HG03378 (cell line): ENCODE data around the gene UVSSA.

Experiments
- ATAC-seq: cut with Tn5 transposase; IDR thresholded peaks from one replicate; pipeline ENCODE4 v1.9.1; 2021; ENCODE audit warnings: mild to moderate bottlenecking, moderate library complexity; ENCODE audit not compliant: unreplicated experiment

The UVSSA gene

GRCh38 chr4:1404573-1405253, 57.7 kb downstream of the UVSSA start:
- no peak for ATAC-seq

GRCh38 chr4:1405254-1405635, 58.2 kb downstream of the UVSSA start:
- no peak for ATAC-seq

GRCh38 chr4:1405636-1406393, 58.8 kb downstream of the UVSSA start:
- ATAC-seq = no peak

DNA sequence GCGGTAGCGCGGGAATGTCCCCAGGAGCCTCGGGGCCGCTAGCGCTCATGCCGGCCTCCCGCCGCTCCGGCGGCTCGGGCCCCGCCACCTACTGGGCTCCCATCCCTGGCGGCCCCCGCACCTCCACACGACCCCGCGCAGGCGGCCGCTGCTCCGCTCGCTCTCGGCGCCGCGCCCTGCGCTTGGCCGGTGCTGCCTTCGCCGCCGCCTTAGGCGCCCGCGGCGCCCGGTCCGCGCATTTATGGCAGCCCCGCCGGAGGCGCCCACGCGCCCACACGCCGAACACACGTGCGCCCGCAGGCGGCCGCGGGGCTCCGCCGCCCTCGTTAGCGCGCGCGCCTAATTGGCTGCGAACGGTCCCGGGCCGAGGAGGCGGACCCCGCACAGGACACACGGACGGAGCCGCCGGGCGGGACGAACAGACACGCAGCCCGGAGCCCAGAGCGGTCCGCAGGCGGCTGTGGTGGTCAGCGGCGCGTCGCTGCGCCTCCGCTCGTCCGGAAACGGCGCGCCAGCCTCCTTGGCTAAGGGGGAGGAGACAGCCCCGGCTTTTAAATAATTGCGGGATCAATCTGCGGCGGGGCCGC, 59.5 kb downstream of the UVSSA start, which contains the start of gene NKX1-1:
TSS of gene NKX1-1 (minus strand) at position 49 of the 587 bp plus-strand sequence. CDS start at position 49, 0 bp downstream.
- ATAC-seq = no peak

DNA sequence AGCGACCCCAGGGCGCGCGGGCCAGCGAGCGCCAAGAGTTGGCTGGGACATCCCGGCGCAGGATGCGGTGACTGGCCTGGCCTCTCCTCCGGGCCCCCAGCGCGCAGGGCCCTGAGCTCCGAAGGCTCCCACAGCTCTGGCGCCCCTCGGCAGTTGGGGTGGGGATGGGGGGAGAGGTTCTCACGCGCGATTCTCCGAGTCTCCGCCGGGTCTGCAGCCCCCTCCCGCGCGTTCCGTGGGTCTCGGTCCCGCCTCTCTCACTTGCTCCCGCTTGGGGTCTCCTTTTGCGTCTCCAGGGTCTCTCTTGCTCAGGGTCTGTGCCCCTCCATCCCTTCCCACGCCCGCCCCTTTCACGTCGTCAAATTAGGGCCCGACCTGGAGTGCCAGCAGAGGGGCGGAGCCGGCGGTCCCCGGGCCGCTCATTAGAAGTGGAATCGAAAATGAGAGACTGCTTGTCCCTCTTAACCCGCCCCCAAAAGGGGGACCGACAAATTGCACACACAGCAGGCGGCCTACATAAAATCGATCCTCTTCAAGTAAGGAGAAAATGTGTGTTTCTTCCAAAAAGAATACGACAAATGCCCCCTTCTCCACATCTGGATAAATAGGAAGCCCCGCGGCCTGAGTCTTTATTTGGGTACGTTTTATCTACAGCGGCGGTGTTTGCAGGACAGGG, 60.1 kb downstream of the UVSSA start:
- no peak for ATAC-seq

DNA sequence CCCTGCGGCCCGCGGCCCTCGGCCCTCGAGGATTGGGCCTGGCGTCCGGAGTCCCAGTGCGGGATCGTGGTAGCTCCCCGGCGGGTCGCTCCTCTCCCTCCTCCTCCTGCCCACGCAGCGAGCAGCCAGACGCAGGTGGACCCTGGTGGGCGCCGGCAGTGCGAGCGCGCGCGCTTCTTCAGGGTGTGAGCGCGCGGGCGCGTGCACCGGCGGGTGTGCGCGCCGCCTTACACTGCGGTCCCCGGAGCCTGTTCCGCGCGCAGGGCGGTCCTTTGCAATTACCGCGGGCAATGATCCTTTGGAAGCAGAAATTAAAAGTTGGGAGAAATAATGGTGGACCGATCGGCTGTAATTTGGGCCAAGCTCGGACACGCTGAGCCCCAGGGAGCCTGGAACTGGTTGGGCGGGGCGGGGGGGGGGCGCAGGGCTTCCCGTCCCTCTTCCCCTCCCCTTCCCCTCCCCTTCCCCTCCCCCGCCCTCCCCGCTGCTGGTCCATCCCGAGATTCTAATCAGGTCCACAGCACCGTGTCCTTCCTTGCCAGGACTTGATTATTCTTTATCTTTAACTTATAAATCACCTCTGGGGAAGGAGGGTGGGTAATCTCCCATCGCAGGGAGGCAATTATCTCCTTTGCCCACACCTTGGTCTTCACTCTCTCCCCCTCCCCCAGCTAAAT, 60.8 kb downstream of the UVSSA start:
- no peak for ATAC-seq

- no peak for ATAC-seq
These were observed 61.4 kb downstream of the UVSSA start for GRCh38 chr4:1408418-1408817.

DNA sequence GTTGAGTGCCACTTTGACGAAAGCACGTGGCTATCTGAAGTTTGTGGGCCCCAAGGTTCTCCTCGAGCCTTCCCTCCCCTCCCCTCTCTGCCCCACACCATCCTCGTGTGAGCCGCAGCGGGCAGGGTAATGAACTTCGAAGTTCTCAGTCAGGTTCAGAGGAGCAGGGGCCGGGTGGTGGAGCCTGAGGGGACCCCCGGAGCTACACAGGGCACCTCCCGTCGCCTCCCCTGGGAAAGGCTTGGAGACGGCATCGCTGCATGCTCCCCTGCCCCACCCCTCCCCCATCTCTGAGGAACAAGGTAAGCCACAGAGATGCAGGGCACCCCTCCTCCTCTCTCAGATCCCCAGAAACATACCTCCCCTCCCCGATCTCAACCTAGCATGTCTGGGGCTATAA, 62.1 kb downstream of the UVSSA start:
- no peak for ATAC-seq

DNA sequence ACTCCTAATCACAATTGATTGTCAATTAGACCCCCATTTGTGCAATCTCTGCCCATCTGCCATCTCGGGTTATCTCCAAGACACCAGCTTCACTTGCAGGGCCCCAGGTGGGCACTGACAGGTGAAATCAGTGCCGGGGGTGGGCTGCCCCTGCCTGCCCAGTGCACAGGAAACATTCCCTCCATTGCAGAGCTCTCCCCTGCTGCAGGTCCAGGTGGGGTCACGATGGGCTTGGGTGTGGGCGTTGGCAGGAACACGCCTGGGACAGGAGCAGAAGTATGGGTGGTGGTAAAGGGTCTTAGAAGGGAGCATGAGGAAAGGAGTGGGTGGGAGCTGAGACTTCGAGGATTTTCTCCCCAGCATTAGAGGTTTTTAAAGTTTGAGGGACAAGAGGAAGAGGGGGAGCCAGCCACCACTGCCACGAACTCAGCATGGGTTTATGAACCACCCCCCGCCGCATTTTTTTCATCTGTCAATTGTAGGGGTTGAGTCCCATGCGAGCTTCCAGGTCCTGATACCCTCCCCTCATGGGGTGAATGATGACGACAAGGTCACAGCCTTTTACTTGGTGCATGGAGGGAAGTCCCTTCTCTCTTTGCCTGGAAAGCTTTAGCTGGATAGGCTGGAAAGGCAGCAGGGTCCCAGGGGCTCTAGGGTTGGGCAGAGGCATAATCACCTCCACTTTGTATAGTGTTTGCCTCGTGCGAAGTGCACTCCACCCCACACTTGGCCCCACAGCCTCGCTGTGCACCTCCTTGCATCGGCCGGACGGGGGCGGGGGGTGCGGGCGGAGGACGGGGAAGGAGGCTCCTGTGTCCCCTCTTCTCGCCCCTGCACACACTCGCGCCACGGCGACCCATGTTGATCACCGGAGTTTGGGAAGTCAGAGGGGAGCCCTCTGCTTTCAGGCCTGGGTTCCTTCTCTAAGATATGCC, 62.8 kb downstream of the UVSSA start:
- no peak for ATAC-seq

DNA sequence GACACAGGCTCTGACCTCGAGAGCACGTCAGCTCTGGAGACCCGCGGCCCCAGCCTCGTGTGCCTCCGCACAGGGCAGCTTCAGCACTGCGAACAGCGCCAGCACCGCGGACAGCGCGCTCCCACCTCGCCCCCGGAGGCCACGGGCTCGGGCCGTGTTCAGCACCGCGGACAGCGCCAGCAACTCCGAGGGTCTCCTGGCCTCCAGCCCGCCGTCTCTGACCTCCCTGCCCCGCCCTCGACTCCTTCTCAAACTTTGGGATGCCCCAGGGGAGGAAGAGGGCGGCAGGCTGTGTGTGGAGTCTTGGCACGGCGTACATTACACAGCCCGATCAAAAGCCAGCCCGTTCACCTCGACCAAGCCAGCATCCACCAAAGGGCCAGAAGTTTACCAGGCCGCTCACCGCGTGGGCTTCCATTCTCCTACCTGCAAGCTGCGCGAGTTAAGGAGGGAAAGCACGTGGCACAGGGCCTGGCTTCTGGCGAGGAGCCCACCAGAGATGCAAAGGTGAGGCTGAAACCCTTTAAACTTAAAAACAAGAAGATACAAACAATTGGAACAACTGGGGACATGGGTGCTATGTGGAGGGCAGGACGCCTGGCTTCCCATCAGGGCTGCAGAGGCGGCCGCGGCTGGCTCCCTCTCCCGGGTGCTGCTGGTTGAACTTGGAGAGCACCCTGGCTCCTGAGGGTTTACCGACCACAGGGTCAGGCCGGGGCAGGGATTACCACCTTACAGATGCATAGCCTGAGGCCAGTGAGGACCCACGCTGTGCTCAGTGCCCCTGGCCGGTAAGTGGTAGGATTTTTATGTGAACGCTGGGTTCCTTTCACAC, 63.7 kb downstream of the UVSSA start:
- ATAC-seq = no peak

DNA sequence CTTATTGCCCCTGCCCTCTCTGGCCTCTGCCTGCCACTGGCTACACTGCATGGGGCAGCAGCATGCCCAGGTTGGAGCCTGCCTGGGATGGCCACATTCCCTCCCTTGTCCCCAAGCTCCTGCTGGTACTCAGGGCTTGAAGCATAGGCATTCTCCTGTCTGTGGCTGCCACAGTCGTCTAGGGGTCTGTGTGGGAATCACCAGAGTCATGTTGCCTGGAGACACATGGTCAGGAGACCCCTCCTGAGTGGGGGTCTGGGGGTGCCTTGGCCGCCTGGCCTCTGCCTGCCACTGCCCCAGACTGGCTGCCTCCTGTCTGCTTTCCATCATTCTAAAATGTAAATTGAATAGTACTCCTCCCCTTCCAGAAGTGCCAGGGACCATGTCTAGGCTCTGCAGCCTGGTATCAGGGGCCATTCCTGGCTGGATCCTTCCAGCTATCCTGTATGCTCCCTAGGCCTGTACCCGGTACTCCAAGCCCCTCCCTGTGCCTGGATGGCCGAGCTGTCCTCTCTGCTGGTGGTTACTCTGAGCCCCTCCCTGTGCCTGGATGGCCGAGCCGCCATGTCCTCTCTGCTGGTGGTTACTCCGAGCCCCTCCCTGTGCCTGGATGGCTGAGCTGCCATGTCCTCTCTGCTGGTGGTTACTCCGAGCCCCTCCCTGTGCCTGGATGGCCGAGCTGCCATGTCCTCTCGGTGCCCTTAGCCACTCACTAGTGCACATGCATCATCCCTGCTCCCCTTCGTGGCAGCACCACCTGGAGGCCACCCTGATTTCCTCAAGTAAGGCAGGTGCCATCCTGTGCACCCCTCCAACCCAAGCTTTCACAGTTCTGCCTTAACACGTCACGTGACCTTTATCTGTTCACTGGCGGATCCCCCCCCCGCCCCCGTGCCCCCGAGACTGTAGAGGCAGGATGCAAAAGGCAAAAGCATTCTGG, 64.7 kb downstream of the UVSSA start:
- ATAC-seq = no peak

- no peak for ATAC-seq
These were observed 65.6 kb downstream of the UVSSA start for GRCh38 chr4:1412376-1413203.

- no peak for ATAC-seq
These were observed 66.2 kb downstream of the UVSSA start for GRCh38 chr4:1413204-1413663.

DNA sequence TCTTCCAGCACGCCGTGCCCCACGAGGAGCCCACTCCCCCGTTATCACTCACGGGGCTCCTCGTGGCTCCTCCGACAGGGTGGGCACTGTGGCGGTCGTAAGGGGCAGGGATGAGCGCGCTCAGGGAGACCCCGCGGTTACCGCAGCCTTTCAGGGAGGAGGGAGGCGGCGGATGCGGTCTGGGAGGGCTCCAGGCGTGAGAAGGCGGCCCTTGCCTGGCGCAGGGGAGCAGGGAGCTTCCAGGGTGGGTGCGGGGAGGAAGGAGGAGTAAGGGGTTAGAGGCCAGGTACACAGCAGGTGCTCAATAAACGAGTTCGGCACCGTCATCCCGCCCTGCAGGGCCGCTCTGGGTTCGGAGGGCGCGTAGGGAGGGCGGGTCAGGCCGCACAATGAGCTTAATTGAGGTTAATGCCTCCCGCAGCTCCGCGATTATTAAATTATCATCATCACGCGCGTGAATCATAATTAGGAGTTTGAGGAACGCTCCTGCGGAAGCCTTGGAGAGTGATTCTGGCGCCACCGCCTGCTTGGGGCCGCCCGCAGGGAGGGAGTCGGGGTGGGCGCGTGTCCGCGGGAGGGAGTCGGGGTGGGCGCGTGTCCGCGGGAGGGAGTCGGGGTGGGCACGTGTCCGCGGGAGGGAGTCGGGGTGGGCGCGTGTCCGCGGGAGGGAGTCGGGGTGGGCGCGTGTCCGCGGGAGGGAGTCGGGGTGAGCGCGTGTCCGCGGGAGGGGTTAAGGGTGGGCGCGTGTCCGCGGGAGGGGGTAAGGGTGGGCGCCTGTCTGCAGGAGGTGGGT, 66.9 kb downstream of the UVSSA start:
- no peak for ATAC-seq

GRCh38 chr4:1414831-1415680, 68.0 kb downstream of the UVSSA start:
- ATAC-seq = no peak
